SK-N-MC (cell line): Measurements from ENCODE around the gene NPIPA5.
"Not testable (repeated sequence)": the region's sequence is repeated elsewhere in the genome, so short reads cannot be mapped to it uniquely, and the experiment has no call there.

Source experiments
- EZH2 ChIP-seq: fragments of 200-600 bp; sonication (generic); IDR thresholded peaks from one replicate; pipeline ENCODE4 v1.6.1; 2017; ENCODE audit warnings: antibody characterized with exemption
- POLR2AphosphoS5 ChIP-seq: IDR thresholded peaks from 2 replicates; pipeline ENCODE4 v1.6.1; 2012; ENCODE audit warnings: mild to moderate bottlenecking, low read depth, low read length, borderline replicate concordance

- TF ChIP-seq POLR2AphosphoS5, EZH2: not testable (repeated sequence)
Observed at GRCh38 chr16:15321221-15321620, 56.9 kb downstream of the NPIPA5 start.
